Measurements from ENCODE around the gene ZNF189. TPM values are rescaled to one million over a fixed set of nuclear protein-coding genes. Genes with fewer than 3 reads are reported as not detected.

The ZNF189 gene
- total RNA-seq, 1 experiment from 2014 or later, result 15.5 TPM

DNA sequence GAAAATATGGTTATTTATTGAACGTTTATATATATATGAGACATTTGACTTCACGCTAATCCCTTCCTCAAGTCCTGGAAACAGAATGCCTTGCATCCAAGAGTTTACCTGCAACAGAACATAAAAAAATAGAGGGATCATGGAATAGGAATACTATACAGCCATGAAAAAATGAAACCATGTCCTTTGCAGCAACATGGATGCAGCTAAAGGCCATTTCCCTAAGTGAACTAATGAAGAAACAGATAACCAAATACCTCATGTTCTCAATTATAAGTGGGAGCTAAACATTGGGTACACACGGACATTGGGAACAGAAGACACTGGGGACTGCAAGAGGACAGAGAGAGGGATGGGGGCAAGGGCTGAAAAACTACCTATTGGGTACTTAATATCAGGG, 26.8 kb upstream of the ZNF189 start:
- Histone ChIP-seq H3K9me3 (ENCODE audit: low read length) (no peaks in the 10 kb centered on the region), H4K20me1 (ENCODE audit: insufficient read depth, low read depth, low read length) (no peaks in the 10 kb centered on the region), H3K9ac (ENCODE audit: low read length) (no peak overlapping the region), H3K27ac (ENCODE audit: low read length) (no peak overlapping the region), H3K4me2 (ENCODE audit: low read depth, low read length, poor library complexity, severe bottlenecking) (no peak overlapping the region), H3K27me3 (ENCODE audit: low read length) (no peaks in the 10 kb centered on the region), H2AFZ (ENCODE audit: low read length) (no peak overlapping the region), H3K79me2 (ENCODE audit: low read length) (no peaks in the 10 kb centered on the region), H3K36me3 (ENCODE audit: insufficient read depth, low read length) (no peaks in the 10 kb centered on the region), H3K9me2 (replicated peaks; ENCODE audit: insufficient read depth, low read length) (no peaks in the 10 kb centered on the region), H3K4me1 (ENCODE audit: low read length) (peaks cover 7% of the 10 kb centered on the region), H3K4me3 (ENCODE audit: low read length) (no peak overlapping the region)
- no peak for DNase-seq

DNA sequence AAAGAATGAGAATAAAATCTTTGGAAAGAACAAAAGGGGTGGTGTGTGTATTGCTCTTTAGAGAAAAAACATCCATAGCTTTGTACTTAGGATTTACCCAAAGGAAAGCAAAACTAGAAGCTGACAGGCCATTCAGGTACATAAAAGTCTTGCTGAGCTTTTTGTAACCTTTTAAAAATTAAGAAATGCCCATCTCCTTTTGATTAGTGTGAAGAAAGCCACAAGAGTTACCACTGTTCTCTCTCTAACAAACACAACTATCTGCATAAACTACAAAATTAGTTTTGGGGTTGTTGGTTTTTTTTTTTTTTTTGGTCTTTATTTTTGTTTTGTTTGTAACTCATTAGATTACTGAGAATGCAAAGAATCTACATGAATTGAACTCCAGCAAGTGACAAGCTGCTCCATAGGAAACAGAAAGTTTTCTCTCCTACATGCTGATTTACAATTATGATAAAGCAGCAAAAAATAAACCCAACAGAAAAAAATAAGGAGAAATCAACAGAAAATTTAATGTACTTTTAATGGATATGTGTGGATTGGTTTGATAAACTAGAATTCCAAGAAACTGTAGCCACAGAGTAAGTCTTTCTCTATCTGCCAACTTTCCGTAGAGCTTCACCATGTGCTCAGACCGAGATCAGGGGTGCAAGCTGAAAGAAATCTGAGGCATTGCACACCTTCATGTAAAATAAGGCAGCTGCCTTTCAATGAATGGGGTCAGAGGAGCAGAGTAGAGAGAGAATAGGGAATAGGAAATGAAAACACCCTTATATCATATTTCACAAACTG, 26.1 kb upstream of the ZNF189 start:
- no peaks in the 10 kb centered on the region for H3K27me3 ChIP-seq (ENCODE audit: low read length)
- no peak overlapping the region for H3K4me2 ChIP-seq (ENCODE audit: low read depth, low read length, poor library complexity, severe bottlenecking)
- no peak overlapping the region for H2AFZ ChIP-seq (ENCODE audit: low read length)
- no peaks in the 10 kb centered on the region for H4K20me1 ChIP-seq (ENCODE audit: insufficient read depth, low read depth, low read length)
- no peak for DNase-seq
- H3K9me3 ChIP-seq (ENCODE audit: low read length), result no peaks in the 10 kb centered on the region
- no peak overlapping the region for H3K9ac ChIP-seq (ENCODE audit: low read length)
- H3K27ac ChIP-seq (ENCODE audit: low read length), result no peak overlapping the region
- no peak overlapping the region for H3K4me3 ChIP-seq (ENCODE audit: low read length)
- no peaks in the 10 kb centered on the region for H3K36me3 ChIP-seq (ENCODE audit: insufficient read depth, low read length)
- no peaks in the 10 kb centered on the region for H3K79me2 ChIP-seq (ENCODE audit: low read length)
- H3K9me2 ChIP-seq (replicated peaks; ENCODE audit: insufficient read depth, low read length), result no peaks in the 10 kb centered on the region
- peaks cover 7% of the 10 kb centered on the region for H3K4me1 ChIP-seq (ENCODE audit: low read length)

DNA sequence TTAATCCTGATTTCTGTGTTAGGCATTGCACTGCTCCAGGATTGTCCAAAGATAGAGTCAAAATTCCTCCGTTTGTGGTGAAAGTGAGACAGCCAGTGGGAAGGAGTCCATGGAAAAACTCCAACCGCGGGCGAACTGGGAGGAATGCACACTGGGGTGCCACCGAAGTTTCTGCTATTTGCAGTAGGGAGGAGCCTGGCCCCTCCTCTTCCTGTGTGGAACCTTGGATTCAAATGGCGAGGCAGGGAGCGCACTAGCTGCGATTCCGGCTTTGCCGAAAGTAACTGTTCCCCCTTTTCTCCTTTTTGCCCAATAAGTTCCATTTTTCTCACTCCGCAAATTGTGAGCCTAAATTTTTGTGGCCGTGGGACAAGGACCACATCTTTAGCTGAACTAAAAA, 23.1 kb upstream of the ZNF189 start:
- no peaks in the 10 kb centered on the region for H3K27me3 ChIP-seq (ENCODE audit: low read length)
- H3K4me1 ChIP-seq (ENCODE audit: low read length), result no peaks in the 10 kb centered on the region
- H3K79me2 ChIP-seq (ENCODE audit: low read length), result no peaks in the 10 kb centered on the region
- no peak overlapping the region for H3K4me3 ChIP-seq (ENCODE audit: low read length)
- H3K9ac ChIP-seq (ENCODE audit: low read length), result no peak overlapping the region
- H3K4me2 ChIP-seq (ENCODE audit: low read depth, low read length, poor library complexity, severe bottlenecking), result no peak overlapping the region
- H3K36me3 ChIP-seq (ENCODE audit: insufficient read depth, low read length), result no peaks in the 10 kb centered on the region
- no peak for DNase-seq
- no peak overlapping the region for H3K27ac ChIP-seq (ENCODE audit: low read length)
- no peaks in the 10 kb centered on the region for H4K20me1 ChIP-seq (ENCODE audit: insufficient read depth, low read depth, low read length)
- H3K9me3 ChIP-seq (ENCODE audit: low read length), result no peaks in the 10 kb centered on the region
- H2AFZ ChIP-seq (ENCODE audit: low read length), result no peak overlapping the region
- no peaks in the 10 kb centered on the region for H3K9me2 ChIP-seq (replicated peaks; ENCODE audit: insufficient read depth, low read length)

DNA sequence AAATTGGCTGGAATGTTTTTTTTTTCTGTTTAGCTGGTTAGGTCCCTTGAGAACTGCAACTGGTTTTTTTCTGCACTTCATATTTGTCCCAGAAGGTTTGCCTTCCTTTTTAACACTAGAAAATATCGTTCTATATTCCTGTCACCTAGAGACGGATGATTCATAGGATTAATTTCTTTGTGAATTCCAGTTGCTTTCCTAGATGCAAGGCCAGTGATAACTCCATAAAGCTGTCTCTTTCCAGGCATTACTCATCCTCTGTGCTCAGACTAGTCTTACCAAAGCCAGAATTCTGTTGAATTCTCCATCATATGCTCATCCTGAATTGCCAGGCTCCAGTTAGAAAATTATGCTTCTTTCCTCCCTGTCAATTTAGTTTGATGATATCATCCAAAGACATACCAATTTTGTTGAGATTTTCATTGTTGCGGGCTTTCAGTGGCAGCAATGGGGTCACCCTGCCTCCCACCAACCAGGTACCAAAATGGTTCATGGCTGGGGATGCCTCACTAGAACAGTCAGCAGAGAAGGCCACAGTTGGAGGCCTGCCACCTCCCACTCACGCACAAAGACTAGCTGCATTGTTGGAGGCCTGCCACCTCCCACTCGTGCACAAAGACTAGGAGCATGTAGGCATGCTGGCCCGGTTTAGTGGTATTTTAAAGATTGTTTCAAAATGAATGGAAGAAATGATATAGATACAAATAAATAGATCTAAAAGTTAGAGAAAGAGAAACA, 22.4 kb upstream of the ZNF189 start:
- Histone ChIP-seq H2AFZ (ENCODE audit: low read length) (no peak overlapping the region), H3K4me2 (ENCODE audit: low read depth, low read length, poor library complexity, severe bottlenecking) (no peak overlapping the region), H3K36me3 (ENCODE audit: insufficient read depth, low read length) (no peaks in the 10 kb centered on the region), H3K4me3 (ENCODE audit: low read length) (no peak overlapping the region), H3K9me3 (ENCODE audit: low read length) (no peaks in the 10 kb centered on the region), H3K27ac (ENCODE audit: low read length) (no peak overlapping the region), H3K9ac (ENCODE audit: low read length) (no peak overlapping the region), H3K79me2 (ENCODE audit: low read length) (no peaks in the 10 kb centered on the region), H3K4me1 (ENCODE audit: low read length) (no peaks in the 10 kb centered on the region), H3K27me3 (ENCODE audit: low read length) (no peaks in the 10 kb centered on the region), H4K20me1 (ENCODE audit: insufficient read depth, low read depth, low read length) (no peaks in the 10 kb centered on the region), H3K9me2 (replicated peaks; ENCODE audit: insufficient read depth, low read length) (no peaks in the 10 kb centered on the region)
- DNase-seq, result peak; percentile 33

DNA sequence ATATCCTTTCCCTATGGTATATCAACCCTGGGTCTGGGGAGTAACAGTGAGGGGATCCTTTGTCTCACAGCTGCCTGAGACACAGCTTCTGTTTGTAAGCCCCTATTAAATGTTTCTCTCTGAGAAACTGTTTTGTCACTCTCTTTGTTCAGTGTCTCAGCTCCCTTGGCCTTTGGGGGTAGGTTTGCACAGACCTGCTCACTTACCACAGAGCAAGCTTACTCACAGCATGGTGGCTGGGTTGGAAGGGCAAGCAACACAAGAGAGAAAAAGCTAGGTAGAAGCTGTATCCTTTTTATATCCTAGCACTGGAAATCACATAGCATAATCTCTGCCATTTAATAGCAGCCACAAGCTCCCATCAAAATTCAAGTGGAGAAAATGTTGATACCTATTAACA, 18.4 kb upstream of the ZNF189 start:
- H3K4me3 ChIP-seq (ENCODE audit: low read length), result no peak overlapping the region
- no peaks in the 10 kb centered on the region for H4K20me1 ChIP-seq (ENCODE audit: insufficient read depth, low read depth, low read length)

DNA sequence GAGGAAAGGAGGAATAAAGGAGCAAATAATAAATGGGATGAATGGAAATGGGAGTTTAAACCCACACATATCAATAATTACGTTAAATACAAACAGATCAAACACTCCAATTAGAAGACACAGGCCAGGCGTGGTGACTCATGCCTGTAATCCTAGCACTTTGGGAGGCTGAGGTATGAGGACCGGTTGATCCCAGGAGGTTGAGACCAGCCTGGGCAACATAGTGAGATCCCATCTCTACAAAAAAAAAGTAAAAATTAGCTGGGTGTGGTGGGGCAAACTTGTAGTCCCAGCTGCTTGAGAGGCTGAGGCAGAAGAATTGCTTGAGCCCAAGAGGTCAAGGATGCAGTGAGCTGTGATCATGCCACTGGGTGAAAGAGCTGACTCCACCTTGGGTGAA, 17.5 kb upstream of the ZNF189 start:
- H3K27ac ChIP-seq (ENCODE audit: low read length), result no peak overlapping the region
- H3K9ac ChIP-seq (ENCODE audit: low read length), result no peak overlapping the region
- H3K36me3 ChIP-seq (ENCODE audit: insufficient read depth, low read length), result no peaks in the 10 kb centered on the region
- H3K9me2 ChIP-seq (replicated peaks; ENCODE audit: insufficient read depth, low read length), result no peaks in the 10 kb centered on the region
- H4K20me1 ChIP-seq (ENCODE audit: insufficient read depth, low read depth, low read length), result no peaks in the 10 kb centered on the region
- no peak overlapping the region for H2AFZ ChIP-seq (ENCODE audit: low read length)
- H3K4me3 ChIP-seq (ENCODE audit: low read length), result no peak overlapping the region
- no peaks in the 10 kb centered on the region for H3K27me3 ChIP-seq (ENCODE audit: low read length)
- no peaks in the 10 kb centered on the region for H3K79me2 ChIP-seq (ENCODE audit: low read length)
- DNase-seq, result no peak
- no peaks in the 10 kb centered on the region for H3K9me3 ChIP-seq (ENCODE audit: low read length)
- no peaks in the 10 kb centered on the region for H3K4me1 ChIP-seq (ENCODE audit: low read length)
- H3K4me2 ChIP-seq (ENCODE audit: low read depth, low read length, poor library complexity, severe bottlenecking), result no peak overlapping the region

More for the DNA sequence above, 18.4 kb upstream of the ZNF189 start:
- Histone ChIP-seq H3K9ac (ENCODE audit: low read length) (no peak overlapping the region), H3K36me3 (ENCODE audit: insufficient read depth, low read length) (no peaks in the 10 kb centered on the region), H3K27ac (ENCODE audit: low read length) (no peak overlapping the region), H3K27me3 (ENCODE audit: low read length) (no peaks in the 10 kb centered on the region), H3K4me2 (ENCODE audit: low read depth, low read length, poor library complexity, severe bottlenecking) (no peak overlapping the region), H2AFZ (ENCODE audit: low read length) (no peak overlapping the region), H3K9me3 (ENCODE audit: low read length) (no peaks in the 10 kb centered on the region), H3K79me2 (ENCODE audit: low read length) (no peaks in the 10 kb centered on the region), H3K9me2 (replicated peaks; ENCODE audit: insufficient read depth, low read length) (no peaks in the 10 kb centered on the region), H3K4me1 (ENCODE audit: low read length) (no peaks in the 10 kb centered on the region)
- DNase-seq, result no peak

DNA sequence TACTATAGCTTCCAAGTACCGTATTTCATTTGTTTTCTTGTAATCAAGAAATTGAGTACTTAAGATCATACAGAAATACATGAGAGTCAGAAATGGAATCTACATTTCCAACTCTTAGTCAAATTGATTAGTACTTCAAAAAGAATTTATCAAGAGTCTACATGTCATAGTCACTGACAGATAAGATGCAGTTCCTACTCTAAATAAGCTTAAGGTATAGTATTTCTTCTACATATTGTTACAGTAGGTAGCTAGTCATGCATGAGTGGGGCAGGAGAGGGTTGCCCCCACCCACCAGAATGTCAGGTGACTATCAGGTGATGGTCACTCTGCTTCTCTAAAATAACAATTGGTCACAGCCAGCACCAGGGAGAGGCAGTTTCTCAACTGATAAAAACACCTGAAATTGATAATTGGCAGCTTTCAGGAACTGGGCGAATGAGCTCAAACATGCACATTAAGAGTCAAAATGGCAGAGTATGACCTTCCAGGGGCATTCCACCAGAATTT, 16.8 kb upstream of the ZNF189 start:
- Histone ChIP-seq H3K27ac (ENCODE audit: low read length) (no peak overlapping the region), H3K4me1 (ENCODE audit: low read length) (no peaks in the 10 kb centered on the region), H3K9ac (ENCODE audit: low read length) (no peak overlapping the region), H3K27me3 (ENCODE audit: low read length) (no peaks in the 10 kb centered on the region), H3K9me2 (replicated peaks; ENCODE audit: insufficient read depth, low read length) (no peaks in the 10 kb centered on the region), H3K4me3 (ENCODE audit: low read length) (no peak overlapping the region), H3K36me3 (ENCODE audit: insufficient read depth, low read length) (peaks cover 3% of the 10 kb centered on the region; the same call in 1 of the 2 replicates), H3K79me2 (ENCODE audit: low read length) (no peaks in the 10 kb centered on the region), H4K20me1 (ENCODE audit: insufficient read depth, low read depth, low read length) (no peaks in the 10 kb centered on the region), H3K9me3 (ENCODE audit: low read length) (no peaks in the 10 kb centered on the region), H2AFZ (ENCODE audit: low read length) (no peak overlapping the region), H3K4me2 (ENCODE audit: low read depth, low read length, poor library complexity, severe bottlenecking) (no peak overlapping the region)
- DNase-seq, result peak; percentile 10

DNA sequence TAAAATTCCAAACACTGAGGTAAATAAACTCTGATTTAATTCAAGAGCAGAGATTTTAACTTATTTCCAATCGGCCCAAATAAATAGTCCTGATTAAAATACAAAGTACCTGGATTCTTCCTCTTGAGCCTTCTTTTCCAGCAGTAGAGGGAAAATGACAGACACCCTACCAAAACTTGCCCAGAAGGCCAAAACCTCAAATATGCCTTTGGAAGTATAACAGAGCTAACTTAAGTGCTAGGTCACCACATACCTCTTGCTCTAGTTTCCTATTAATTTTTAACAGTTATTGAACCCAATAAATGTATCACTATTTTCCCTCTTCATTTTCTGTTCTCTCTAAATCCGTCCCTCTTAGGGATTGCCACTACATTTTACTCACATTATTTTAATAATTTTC, 15.3 kb upstream of the ZNF189 start:
- no peaks in the 10 kb centered on the region for H3K9me2 ChIP-seq (replicated peaks; ENCODE audit: insufficient read depth, low read length)
- H3K79me2 ChIP-seq (ENCODE audit: low read length), result no peaks in the 10 kb centered on the region
- no peak overlapping the region for H3K9ac ChIP-seq (ENCODE audit: low read length)
- H2AFZ ChIP-seq (ENCODE audit: low read length), result no peak overlapping the region
- H3K27ac ChIP-seq (ENCODE audit: low read length), result no peak overlapping the region
- H3K4me3 ChIP-seq (ENCODE audit: low read length), result no peak overlapping the region
- no peaks in the 10 kb centered on the region for H4K20me1 ChIP-seq (ENCODE audit: insufficient read depth, low read depth, low read length)
- H3K36me3 ChIP-seq (ENCODE audit: insufficient read depth, low read length), result peaks cover 15% of the 10 kb centered on the region
- no peaks in the 10 kb centered on the region for H3K9me3 ChIP-seq (ENCODE audit: low read length)
- H3K4me1 ChIP-seq (ENCODE audit: low read length), result no peaks in the 10 kb centered on the region
- DNase-seq, result no peak
- H3K27me3 ChIP-seq (ENCODE audit: low read length), result no peaks in the 10 kb centered on the region
- H3K4me2 ChIP-seq (ENCODE audit: low read depth, low read length, poor library complexity, severe bottlenecking), result no peak overlapping the region

Measured in Karpas-422 (cell line).